ENCODE measurements around the gene RPS18. TPM values are rescaled to one million over a fixed set of nuclear protein-coding genes. Genes with fewer than 3 reads are reported as not detected.
A peak's percentile ranks its signal among the peaks of the same experiment; 100 is the strongest.

Gene RPS18
- total and polyA plus RNA-seq, 9 of the 15 experiments (the other 6 are each of a cell fraction or from before 2014, with no cell fraction given) = 5,023 to 17,516 (median 8,131) TPM

GRCh38 chr6:33248643-33248931 lies 23.3 kb upstream of the RPS18 start (continued):
- TF ChIP-seq ZNF717 (CRISPR knock-in tag; IDR thresholded peaks at IDR 0.05) (no peak), GTF2F1 (IDR thresholded peaks at IDR 0.05; ENCODE audit: low read depth, low read length) (no peak), RBM34 (IDR thresholded peaks at IDR 0.05; ENCODE audit: borderline replicate concordance, insufficient read depth, low read length) (no peak), TOE1 (IDR thresholded peaks at IDR 0.05; ENCODE audit: borderline replicate concordance) (0 out of 2 replicates have a peak, but pooled peaks have one; percentile 25), TOE1 (CRISPR knock-in tag; IDR thresholded peaks at IDR 0.05; ENCODE audit: borderline replicate concordance, low read depth) (no peak), HINFP (tag; conservative IDR thresholded peaks at IDR 0.05; ENCODE audit: low read depth) (no peak), RFX7 (CRISPR knock-in tag; IDR thresholded peaks at IDR 0.05) (no peak), AFF1 (IDR thresholded peaks at IDR 0.05; ENCODE audit: low read depth in 1 of 2, partially characterized antibody in 2 of 2) (peak in 1 of 2 experiments; percentile 40), MYC (IDR thresholded peaks at IDR 0.05; ENCODE audit: low read depth, low read length) (no peak), MYC (CRISPR knock-in tag; IDR thresholded peaks at IDR 0.05; ENCODE audit: borderline replicate concordance, low read depth) (no peak), ZNF280B (CRISPR knock-in tag; IDR thresholded peaks at IDR 0.05) (no peak), SP2 (IDR thresholded peaks at IDR 0.05; ENCODE audit: extremely low read depth, low read depth, low read length, poor library complexity, severe bottlenecking) (no peak), SMAD1 (IDR thresholded peaks at IDR 0.05; ENCODE audit: low read depth, low read length, partially characterized antibody) (no peak), ZNF551 (CRISPR knock-in tag; IDR thresholded peaks at IDR 0.05) (no peak), ZNF311 (CRISPR knock-in tag; IDR thresholded peaks at IDR 0.05) (no peak), ARID2 (IDR thresholded peaks at IDR 0.05) (no peak), ZBTB7A (IDR thresholded peaks at IDR 0.05; ENCODE audit: borderline replicate concordance, control insufficient read depth, low read depth, low read length) (no peak), CEBPG (CRISPR knock-in tag; IDR thresholded peaks at IDR 0.05) (no peak), CEBPG (tag; conservative IDR thresholded peaks at IDR 0.05 in 1 of 2, IDR thresholded peaks at IDR 0.05 in 1 of 2) (no peak), ZNF780A (CRISPR knock-in tag; IDR thresholded peaks at IDR 0.05) (no peak), ZNF586 (CRISPR knock-in tag; conservative IDR thresholded peaks at IDR 0.05) (no peak), E2F1 (CRISPR knock-in tag; IDR thresholded peaks at IDR 0.05) (0 out of 2 replicates have a peak, but pooled peaks have one; percentile 20)

Measured in K562 (cell line).